OCI-LY7 (cell line): ENCODE measurements around the gene RBP7.

Experiments used
- EZH2phosphoT487 ChIP-seq: fragments of 200-600 bp; sonication (generic); IDR thresholded peaks from 2 replicates; pipeline ENCODE4 v1.6.1; 2018; ENCODE audit warnings: low read depth, borderline replicate concordance, mild to moderate bottlenecking, mixed run types, antibody characterized with exemption, low read length, moderate library complexity, mixed read lengths
- TF ChIP-seq, protein P1 (sequence below): fragments of 200-600 bp; sonication (generic); conservative IDR thresholded peaks from 2 replicates; pipeline ENCODE4 v1.5.1; 2014; ENCODE audit warnings: mild to moderate bottlenecking, antibody characterized with exemption, low read length, moderate library complexity, mixed read lengths

- TF ChIP-seq, protein P1, sequence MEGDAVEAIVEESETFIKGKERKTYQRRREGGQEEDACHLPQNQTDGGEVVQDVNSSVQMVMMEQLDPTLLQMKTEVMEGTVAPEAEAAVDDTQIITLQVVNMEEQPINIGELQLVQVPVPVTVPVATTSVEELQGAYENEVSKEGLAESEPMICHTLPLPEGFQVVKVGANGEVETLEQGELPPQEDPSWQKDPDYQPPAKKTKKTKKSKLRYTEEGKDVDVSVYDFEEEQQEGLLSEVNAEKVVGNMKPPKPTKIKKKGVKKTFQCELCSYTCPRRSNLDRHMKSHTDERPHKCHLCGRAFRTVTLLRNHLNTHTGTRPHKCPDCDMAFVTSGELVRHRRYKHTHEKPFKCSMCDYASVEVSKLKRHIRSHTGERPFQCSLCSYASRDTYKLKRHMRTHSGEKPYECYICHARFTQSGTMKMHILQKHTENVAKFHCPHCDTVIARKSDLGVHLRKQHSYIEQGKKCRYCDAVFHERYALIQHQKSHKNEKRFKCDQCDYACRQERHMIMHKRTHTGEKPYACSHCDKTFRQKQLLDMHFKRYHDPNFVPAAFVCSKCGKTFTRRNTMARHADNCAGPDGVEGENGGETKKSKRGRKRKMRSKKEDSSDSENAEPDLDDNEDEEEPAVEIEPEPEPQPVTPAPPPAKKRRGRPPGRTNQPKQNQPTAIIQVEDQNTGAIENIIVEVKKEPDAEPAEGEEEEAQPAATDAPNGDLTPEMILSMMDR = no peak
- no peak for TF ChIP-seq EZH2phosphoT487
Observed at GRCh38 chr1:9960706-9961562, 36.1 kb upstream of the RBP7 start.
